Nucleus accumbens (tissue), 56 donors: Measurements from ENCODE around the gene ZFPM1.
A peak's percentile ranks its signal among the peaks of the same experiment; 100 is the strongest.

Experiments
- DNase-seq, 56 donors: peaks; one replicate each; lab custom pipeline; 2025; lab: John Stamatoyannopoulos, UW

Gene ZFPM1

DNA sequence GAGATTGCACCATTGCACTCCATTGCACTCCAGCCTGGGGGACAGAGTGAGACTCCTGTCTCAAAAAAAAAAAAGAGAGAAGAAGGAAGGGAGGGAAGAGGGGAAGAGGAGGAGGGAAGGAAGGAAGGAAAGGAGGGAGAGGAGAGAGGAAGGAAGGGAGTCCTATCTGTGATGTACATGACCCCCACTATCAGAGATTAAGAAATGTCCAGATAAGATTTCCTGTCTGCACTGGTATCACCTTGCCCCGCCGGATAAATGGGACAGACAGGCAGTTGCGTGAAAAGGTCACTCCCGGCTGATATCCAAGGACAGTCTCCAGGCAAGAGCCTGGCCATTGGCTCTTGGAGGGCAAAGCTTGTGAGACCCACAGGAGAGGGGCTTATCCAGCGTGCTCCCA is 5.2 kb upstream of the ZFPM1 start:
- no peak for DNase-seq

DNA sequence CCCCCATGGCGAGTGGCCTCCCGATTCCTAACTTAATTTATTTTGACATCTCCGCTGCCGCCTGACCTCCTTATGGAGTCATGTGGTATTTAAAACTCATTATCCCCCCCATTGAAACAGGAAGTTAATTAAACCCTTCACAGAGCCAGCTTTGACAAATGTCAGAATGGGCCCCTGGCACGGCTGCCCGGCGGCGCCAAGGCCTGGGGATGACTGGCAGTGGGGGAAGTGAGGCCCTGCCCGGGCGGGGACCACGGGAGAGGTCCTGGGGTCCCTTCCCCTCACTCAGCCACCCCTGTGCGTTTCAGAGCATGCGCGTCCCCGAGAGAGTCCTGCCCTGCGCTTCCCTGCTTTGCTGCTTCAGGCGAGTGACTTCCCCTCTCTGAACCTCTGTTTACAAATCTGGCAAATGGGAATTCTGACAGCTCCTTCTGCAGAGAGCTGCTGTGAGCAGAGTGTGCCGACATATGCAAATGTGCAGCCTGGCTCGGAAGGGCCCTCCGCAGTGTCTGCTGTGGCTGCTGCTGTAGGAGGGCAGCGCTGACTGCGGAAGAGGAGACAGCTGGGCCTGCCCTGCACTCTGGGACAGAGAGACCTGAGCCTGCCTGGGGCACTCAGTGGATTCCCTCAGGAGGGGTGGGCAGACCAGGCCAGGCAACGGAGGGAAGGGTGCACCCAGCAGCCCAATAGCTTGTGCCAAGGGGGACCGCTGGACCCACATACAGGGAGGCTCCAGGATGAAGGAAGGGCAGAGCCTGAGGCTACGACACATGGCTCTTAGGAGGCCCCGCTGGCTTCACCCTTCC is 4.4 kb upstream of the ZFPM1 start:
- DNase-seq = no peak

DNA sequence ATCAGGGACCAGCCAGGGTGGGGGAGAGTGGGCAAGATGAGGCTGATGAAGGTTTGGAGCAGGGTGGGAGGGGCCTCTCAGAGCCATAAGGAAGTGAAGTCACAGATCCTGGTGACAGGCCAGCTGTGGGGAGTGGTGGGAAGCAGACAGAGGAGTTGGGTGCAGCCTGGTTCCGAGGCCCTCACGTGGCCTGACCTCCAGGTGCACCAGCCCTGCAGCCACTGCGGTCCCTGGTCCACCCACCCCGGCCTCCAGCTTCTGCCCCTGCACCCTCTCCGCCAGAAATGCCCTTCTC is 3.9 kb upstream of the ZFPM1 start:
- DNase-seq = no peak

DNA sequence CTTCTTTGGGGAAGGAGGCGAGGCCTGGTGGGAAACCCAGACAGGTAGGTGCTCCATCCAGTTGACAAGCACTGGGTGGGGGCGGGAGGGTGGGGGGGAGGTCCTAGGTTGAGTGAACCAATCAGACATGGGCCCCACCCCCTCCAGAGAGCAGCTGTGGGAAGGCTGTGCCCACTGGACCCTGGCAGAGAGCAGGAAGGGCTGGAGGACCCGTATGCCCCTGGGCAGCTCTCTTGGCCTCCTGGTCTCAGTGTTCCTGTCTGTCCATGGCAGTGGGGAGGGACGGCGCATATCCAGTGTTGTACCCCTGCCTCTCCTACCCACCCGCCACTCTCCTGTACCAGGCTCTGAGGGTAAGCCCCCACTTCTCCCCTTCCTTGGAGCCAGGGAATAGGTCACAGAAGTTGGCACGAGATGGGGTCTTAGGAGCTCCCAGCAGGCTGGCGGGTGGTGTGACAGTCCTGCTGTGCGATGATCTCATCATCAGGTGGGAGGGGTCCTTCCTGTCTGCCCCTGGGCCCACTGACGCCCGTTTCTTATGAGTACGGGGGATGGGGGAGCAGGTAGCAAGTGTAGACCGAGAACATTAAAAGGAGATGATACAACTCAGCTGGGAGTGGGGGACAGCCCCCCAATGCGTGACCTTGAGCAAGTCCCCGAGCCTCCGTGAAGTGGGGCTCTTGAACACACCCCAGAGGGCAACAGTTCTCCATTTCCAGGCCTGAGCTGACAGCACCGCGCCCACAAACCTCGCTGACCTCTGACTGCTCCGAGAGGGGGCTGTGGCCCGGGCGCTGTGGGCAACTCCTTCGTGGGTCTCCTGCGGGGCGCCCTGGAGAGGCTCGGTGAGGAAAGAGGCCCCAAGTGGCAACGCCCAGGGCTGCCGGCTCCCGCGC is 1.2 kb upstream of the ZFPM1 start:
- DNase-seq = no peak

DNA sequence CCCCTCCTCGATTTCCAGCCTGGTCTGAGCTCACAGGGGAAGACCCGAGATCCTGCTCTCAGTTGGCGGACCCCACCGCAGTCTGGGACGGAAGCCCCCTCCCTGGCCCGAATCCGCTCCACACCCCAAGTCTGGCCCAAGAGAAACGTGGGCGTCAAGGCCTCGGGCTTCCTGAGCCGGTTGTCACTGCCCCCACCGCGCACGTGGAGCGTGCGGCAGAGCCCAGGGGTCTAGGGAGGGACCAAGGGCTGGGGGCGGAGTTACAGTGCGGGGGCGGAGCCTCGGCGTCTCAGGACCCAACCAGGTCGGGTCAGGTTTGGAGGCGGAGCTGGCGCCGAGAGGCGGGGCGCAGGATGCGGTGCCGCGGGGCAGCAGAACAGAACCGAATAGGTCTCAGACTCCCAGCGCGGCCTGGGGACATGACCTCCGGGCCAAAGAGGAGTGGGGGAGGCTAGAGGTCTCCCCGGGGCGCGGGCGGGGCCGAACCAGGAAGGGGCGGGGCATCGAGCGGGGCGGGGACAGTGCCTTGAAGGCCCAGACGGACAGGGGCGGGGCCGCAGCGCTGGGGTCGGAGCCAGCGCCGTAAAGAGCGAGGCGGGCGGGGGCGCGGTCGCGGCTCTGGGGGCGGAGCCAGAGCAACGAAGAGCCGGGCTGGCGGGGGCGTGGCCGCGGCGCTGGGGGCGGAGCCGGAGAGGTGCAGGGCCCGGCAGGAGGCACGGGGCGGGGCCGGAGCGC is 431 bp upstream of the ZFPM1 start:
- DNase-seq = peak; percentile 17 to 97 (median 88)

GRCh38 chr16:88453611-88454522 is 787 bp downstream of the ZFPM1 start:
- peak in 1 of 56 donors; percentile 18 for DNase-seq

DNA sequence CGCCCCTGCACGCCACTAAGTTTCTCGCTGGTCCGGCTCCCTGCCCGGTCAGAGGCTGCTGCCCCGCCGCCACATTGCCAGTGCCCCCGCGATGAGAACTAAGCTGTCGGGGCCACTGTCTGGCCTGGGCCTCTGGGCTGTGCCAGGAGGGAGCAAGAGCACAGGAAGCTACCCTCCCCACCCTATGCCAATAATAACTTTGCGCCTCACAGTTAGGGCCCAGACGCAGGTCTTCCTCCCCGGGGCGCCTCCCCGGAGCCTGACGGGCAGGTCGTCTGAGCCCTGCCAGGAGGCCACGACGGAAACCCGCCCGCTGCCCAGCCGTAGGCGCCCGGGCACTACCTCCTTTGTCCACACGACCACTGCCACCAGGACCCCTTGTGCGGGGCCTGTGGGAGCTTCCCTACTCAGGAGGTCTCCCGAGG is 1.5 kb downstream of the ZFPM1 start:
- no peak for DNase-seq

DNA sequence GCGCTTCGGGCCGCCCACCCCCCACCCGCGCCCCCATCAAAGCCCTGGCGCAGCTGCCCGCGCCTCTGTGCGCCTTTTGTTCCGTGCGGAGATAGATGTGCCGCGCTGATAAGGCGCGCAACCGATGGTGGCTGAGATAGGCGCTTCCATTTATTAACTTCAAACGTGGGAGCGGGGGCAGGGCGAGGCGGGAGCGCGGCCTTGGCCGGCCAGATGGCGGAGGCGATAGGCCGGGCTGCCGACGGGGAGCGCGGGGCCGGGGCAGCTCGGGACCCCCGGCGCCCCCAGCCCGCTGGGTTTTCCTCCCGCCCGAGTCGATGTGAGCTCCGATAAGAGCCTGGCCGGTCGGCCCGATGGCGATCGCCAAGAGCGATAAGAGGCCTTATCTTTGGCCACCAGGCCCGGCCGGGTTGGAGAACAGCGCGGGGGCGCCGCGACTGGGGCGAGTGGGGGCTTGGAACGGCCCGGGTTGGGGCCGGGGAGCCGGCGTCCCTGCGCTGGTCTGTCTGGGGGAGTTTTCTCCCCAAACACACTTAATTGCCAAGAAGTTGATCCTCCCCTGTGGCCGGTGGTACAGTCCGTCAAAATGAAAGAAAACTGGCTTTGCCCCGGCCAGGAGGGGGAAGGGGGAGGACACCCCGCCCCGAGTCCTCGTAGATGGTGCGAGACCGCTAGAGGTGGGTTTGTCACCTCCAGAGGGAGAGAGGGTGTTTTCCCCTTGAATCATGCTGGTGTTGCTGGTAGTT is 2.7 kb downstream of the ZFPM1 start:
- DNase-seq = peak in 3 of 56 donors; percentile 29 to 49 (median 29)

- no peak for DNase-seq
Measured at GRCh38 chr16:88456356-88457292, 3.5 kb downstream of the ZFPM1 start.

DNA sequence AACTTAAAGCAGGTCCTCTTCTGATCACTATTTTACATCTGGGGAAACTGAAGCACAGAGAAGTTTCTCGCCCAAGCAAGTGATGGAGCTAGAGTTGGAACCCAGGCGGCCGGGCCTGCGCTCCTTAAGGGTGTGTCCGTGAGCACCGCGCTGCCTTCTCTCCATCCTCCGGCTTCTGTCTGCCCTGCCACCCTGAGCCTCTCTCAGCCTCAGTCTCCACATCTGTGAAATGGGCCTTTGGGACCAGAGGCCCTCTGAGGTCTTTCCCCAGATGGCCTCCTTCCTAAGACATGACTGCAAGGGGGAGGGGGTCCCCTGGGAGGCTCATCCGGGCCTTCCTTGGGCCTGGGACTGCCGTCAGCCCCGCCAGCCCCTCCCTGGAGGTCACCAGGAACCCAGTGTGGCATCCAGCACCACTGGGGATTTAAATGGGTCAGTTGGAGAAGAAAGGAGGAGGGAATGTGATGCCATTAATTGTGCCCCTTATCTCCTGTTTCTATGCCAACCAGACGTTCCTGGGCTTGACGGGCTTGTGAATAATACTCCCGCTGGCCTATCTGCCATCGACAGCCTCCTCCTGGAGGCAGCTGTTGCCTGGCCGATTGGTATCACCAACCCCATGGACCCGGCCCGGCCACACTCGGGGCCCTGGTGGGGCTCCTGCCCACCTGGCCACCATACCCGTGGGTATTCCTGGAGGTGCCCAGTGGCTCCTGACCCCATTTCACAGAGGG is 5.1 kb downstream of the ZFPM1 start:
- no peak for DNase-seq

DNA sequence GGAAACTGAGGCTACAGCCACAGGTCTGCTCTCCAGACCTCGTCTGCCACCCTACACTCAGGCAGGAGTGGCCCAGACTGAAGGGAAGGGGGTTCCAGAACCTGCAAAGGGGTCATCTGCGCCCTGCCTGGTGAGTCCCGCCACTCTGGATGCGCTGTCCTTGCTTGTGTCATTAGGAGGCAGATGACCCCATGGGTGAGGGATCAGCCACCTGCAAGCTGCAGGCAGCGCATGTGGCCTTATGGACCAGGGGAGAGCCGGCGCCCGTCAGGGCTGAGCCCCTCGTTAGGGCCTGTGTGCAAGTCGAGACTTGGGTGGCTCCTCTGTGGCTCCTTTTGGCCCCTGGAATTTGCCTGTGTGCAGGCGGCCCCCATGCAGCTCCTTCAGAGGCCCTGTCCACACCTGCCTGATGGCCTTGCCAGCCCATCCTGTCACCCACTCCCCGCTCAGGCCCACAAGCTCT is 5.7 kb downstream of the ZFPM1 start:
- no peak for DNase-seq

GRCh38 chr16:88459366-88460073 is 6.4 kb downstream of the ZFPM1 start:
- no peak for DNase-seq

GRCh38 chr16:88460496-88461330 is 7.6 kb downstream of the ZFPM1 start:
- no peak for DNase-seq

DNA sequence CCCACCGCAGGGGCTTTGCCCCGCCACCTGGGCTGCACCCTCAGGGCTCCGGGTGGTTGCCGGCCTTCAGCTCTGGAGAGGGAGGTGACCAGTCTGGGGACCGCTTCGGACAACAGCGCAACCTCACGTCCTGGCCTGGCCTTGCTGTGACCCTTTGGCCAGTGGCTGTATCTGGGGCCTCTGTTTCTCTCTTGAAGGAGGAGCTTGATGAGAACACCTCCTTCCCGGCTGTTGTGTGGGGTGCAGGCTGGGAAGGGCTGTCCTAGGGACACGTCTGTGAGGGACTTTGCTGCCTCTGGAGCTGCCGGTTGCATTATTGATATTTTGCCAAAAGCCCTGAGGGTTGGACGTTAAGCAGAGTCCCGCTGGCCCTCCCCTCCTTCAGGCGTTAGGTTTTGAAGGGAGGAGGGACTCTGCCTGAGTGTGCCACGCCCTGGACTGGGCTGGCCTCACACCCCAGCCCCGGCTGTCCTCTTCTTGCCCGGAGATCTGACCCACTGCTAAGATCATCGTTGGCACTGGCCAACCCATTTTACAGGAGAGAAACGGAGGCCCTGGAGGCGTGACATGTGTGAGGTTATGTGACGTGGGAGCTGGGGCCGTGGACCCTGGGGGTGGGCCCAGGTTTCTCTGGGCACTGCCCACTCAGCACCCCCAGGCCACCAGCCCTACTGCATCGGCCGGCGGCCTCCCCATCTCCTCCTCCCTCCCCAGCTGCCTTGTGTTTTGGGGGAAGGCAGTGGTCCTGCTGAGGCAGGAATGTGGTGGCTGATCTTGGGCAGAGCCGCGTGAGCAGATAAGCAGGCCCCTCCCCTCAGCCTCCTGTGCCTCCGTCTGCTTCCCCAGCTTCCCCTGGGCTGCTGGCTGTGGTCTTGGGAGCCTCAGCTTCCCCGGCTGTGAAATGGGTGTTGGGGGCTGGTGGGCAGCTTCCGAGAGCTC is 8.5 kb downstream of the ZFPM1 start:
- no peak for DNase-seq

- no peak for DNase-seq
Measured at GRCh38 chr16:88462396-88462795, 9.3 kb downstream of the ZFPM1 start.
